Left lung (tissue), 10 donors: Measurements from ENCODE around the gene MYO7A. TPM values are rescaled to one million over a fixed set of nuclear protein-coding genes. Genes with fewer than 3 reads are reported as not detected.

Experiments used
- ATAC-seq: fragments of 200-7000 bp; cut with Tn5 transposase; one replicate; pipeline ENCODE4 v1.9.1; 2020; ENCODE audit warnings: moderate library complexity
- DNase-seq, 4 donors: peaks; one replicate each; pipeline ENCODE4 v3.0.0-alpha.2; 2013 to 2020
- H3K27ac ChIP-seq, 2 donors: fragments of 200-600 bp; sonication (generic) in 1 of 2; one replicate each; pipeline versions ENCODE4 v1.5.0 to v1.8.0; 2020 to 2021
- H3K27me3 ChIP-seq, 2 donors: fragments of 200-600 bp; sonication (generic) in 1 of 2; one replicate each; pipeline versions ENCODE4 v1.5.0 to v1.8.0; 2020 to 2021
- H3K36me3 ChIP-seq, 2 donors: fragments of 200-600 bp; sonication (generic) in 1 of 2; one replicate each; pipeline versions ENCODE4 v1.5.0 to v1.8.0; 2020 to 2021
- H3K4me1 ChIP-seq, 2 donors: fragments of 200-600 bp; one replicate each; pipeline ENCODE4 v1.8.0; 2021
- H3K4me3 ChIP-seq, 2 donors: fragments of 200-600 bp; sonication (generic) in 1 of 2; one replicate each; pipeline versions ENCODE4 v1.5.0 to v1.8.0; 2020 to 2021; ENCODE audit warnings: mild to moderate bottlenecking in 1 of 2
- H3K9me3 ChIP-seq, 2 donors: fragments of 200-600 bp; sonication (generic) in 1 of 2; one replicate each; pipeline versions ENCODE4 v1.5.0 to v1.8.0; 2020 to 2021
- intact Hi-C, 2 donors: fragments of 100-400 bp; cut with DNase I; formaldehyde crosslinking; loops; one replicate each; pipeline versions ENCODE4 v1.11.2 to v1.14.2; 2022
- polyA plus RNA-seq, 6 donors: library from polyadenylated mRNA; unstranded; fragments of 120-200 nt; gene quantifications; one replicate each; pipeline ENCODE4 v1.2.1, GENCODE V29; 2013; ENCODE audit not compliant: insufficient read length in 6 of 6
- total RNA-seq, 2 donors: library from RNA; stranded (reverse); fragmentation: NEBNext Ultra II Directional; extraction: Animal tissue kit (Norgen Biotek cat#: 25700); gene quantifications; one replicate each; pipeline ENCODE4 v1.2.1, GENCODE V29; 2021
- TF ChIP-seq, protein P1 (sequence below), 2 donors: fragments of 200-600 bp; sonication (generic) in 1 of 2; IDR thresholded peaks; one replicate each; pipeline versions ENCODE4 v1.5.0 to v1.8.0; 2021; ENCODE audit warnings: antibody characterized with exemption in 2 of 2
- donor health status: DM: no; HTN: yes; CAD: no.
- donor health status: DM: no; HTN: no; CAD: no.

The MYO7A gene
- total and polyA plus RNA-seq, 8 donors, result 4.8 to 13.5 (median 5.8) TPM

DNA sequence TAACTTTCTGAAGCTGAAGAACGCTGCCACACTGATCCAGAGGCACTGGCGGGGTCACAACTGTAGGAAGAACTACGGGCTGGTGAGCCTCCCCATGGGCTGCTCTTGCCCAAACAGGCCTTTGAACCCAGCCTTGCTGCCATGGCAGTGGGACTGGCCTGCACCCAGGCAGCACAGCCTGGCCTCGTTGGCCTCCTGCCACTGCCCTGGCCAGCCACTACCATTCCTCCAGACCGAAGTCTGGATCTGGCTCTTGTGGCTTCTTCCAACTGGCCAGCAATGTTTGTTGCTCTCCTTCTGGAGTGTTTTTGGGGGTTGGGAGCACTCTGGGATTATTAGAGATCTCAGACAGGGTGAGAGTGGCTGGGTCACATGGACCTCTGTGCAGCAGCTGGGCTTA, 51.0 kb downstream of the MYO7A start:
- Histone ChIP-seq H3K4me1 (peaks cover 0 to 10% of the 10 kb centered on the region in 2 donors), H3K9me3 (no peaks in the 10 kb centered on the region), H3K27ac (no peak overlapping the region), H3K27me3 (no peaks in the 10 kb centered on the region), H3K36me3 (peaks cover 0 to 11% of the 10 kb centered on the region in 2 donors), H3K4me3 (no peak overlapping the region)
- intact Hi-C loops, result no loop called here
- DNase-seq (peak in 1 of 4 donors; percentile 36), ATAC-seq (no peak)
- TF ChIP-seq, protein P1, sequence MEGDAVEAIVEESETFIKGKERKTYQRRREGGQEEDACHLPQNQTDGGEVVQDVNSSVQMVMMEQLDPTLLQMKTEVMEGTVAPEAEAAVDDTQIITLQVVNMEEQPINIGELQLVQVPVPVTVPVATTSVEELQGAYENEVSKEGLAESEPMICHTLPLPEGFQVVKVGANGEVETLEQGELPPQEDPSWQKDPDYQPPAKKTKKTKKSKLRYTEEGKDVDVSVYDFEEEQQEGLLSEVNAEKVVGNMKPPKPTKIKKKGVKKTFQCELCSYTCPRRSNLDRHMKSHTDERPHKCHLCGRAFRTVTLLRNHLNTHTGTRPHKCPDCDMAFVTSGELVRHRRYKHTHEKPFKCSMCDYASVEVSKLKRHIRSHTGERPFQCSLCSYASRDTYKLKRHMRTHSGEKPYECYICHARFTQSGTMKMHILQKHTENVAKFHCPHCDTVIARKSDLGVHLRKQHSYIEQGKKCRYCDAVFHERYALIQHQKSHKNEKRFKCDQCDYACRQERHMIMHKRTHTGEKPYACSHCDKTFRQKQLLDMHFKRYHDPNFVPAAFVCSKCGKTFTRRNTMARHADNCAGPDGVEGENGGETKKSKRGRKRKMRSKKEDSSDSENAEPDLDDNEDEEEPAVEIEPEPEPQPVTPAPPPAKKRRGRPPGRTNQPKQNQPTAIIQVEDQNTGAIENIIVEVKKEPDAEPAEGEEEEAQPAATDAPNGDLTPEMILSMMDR (IDR thresholded peaks at IDR 0.05), result no peak

DNA sequence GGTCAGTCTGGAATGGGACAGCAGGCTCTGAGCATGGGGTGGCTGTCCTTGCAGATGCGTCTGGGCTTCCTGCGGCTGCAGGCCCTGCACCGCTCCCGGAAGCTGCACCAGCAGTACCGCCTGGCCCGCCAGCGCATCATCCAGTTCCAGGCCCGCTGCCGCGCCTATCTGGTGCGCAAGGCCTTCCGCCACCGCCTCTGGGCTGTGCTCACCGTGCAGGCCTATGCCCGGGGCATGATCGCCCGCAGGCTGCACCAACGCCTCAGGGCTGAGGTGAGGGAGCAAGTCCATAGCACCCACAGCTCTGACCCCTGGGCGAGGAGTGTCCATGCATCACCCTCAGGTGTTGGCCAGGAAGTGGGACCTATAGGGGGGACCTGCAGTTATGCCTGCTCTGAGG, 51.6 kb downstream of the MYO7A start:
- Histone ChIP-seq H3K4me1 (peaks cover 0 to 8% of the 10 kb centered on the region in 2 donors), H3K36me3 (peaks cover 0 to 11% of the 10 kb centered on the region in 2 donors), H3K27ac (no peak overlapping the region), H3K9me3 (no peaks in the 10 kb centered on the region), H3K4me3 (no peak overlapping the region), H3K27me3 (no peaks in the 10 kb centered on the region)
- ATAC-seq (no peak), DNase-seq (peak in 1 of 4 donors; percentile 76)
- intact Hi-C loops, result no loop called here
- TF ChIP-seq, protein P1 (IDR thresholded peaks at IDR 0.05), result no peak

DNA sequence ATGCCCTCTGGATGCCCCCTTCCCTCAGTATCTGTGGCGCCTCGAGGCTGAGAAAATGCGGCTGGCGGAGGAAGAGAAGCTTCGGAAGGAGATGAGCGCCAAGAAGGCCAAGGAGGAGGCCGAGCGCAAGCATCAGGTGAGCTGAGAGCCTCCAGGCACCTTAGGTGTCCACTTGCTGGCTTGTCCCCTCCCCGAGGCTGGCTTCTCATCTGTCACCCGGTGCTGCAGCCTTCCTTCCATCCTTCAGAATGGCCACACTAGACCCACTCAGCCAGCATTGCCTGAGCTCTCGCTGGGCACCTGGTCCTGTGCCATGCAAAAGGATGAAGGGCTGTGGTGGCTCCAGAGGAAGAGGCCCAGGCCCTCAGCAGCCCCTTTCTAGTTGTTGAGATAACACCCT, 52.3 kb downstream of the MYO7A start:
- Histone ChIP-seq H3K36me3 (peaks cover 0 to 11% of the 10 kb centered on the region in 2 donors), H3K27me3 (no peaks in the 10 kb centered on the region), H3K9me3 (no peaks in the 10 kb centered on the region), H3K4me3 (no peak overlapping the region), H3K27ac (no peak overlapping the region), H3K4me1 (peaks cover 0 to 7% of the 10 kb centered on the region in 2 donors)
- DNase-seq (peak in 1 of 4 donors; percentile 62), ATAC-seq (no peak)
- intact Hi-C loops, result no loop called here
- TF ChIP-seq, protein P1 (IDR thresholded peaks at IDR 0.05), result no peak

DNA sequence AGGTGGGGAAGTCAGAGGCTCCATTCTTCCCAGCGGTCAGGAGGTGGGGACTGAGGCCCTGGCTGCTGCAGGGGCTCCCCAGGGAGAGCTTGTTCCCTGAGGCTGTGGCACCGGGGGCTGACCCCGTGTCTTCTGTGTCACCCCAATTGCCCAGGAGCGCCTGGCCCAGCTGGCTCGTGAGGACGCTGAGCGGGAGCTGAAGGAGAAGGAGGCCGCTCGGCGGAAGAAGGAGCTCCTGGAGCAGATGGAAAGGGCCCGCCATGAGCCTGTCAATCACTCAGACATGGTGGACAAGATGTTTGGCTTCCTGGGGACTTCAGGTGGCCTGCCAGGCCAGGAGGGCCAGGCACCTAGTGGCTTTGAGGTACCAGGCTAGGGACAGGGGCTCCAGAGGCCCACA, 53.2 kb downstream of the MYO7A start:
- Histone ChIP-seq H3K36me3 (peaks cover 0 to 11% of the 10 kb centered on the region in 2 donors), H3K27ac (no peak overlapping the region), H3K27me3 (no peaks in the 10 kb centered on the region), H3K9me3 (no peaks in the 10 kb centered on the region), H3K4me1 (no peaks in the 10 kb centered on the region), H3K4me3 (no peak overlapping the region)
- intact Hi-C loops, result no loop called here
- ATAC-seq, result no peak
- TF ChIP-seq, protein P1 (IDR thresholded peaks at IDR 0.05), result no peak
- peak in 1 of 4 donors; percentile 71 for DNase-seq

DNA sequence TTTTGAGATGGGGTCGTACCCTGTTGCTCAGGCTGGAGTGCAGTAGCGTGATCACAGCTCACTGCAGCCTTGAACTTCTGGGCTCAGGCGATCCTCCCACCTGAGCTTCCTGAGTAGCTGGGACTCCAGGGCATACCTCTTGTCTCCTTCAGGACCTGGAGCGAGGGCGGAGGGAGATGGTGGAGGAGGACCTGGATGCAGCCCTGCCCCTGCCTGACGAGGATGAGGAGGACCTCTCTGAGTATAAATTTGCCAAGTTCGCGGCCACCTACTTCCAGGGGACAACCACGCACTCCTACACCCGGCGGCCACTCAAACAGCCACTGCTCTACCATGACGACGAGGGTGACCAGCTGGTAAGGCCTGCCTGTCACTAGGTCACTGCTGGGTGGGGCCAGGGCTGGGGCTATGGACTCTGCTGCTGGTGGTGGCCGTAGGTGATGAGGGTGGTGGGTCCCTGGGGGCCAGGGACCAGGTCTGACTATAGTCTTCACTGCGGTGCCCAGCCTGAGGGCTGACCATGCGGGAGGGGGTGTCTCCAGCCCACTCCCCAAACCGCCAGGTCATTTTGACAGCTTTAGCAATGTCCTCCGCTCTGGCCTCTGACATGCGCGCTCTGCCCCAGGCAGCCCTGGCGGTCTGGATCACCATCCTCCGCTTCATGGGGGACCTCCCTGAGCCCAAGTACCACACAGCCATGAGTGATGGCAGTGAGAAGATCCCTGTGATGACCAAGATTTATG, 53.9 kb downstream of the MYO7A start:
- H3K4me1 ChIP-seq, result no peaks in the 10 kb centered on the region
- intact Hi-C loops, result no loop called here
- no peak overlapping the region for H3K27ac ChIP-seq
- ATAC-seq (no peak), DNase-seq (peak in 1 of 4 donors; percentile 70)
- no peaks in the 10 kb centered on the region for H3K9me3 ChIP-seq
- H3K27me3 ChIP-seq, result no peaks in the 10 kb centered on the region
- H3K36me3 ChIP-seq, result peaks cover 0 to 11% of the 10 kb centered on the region in 2 donors
- TF ChIP-seq, protein P1 (IDR thresholded peaks at IDR 0.05), result no peak
- no peak overlapping the region for H3K4me3 ChIP-seq
